ENCODE data around the gene WFDC11. TPM values are rescaled to one million over a fixed set of nuclear protein-coding genes. Genes with fewer than 3 reads are reported as not detected.
"Not testable (repeated sequence)": the region's sequence is repeated elsewhere in the genome, so short reads cannot be mapped to it uniquely, and the experiment has no call there.

Gene WFDC11
- total RNA-seq, 1 donor from 2014 or later = not detected

GRCh38 chr20:45646875-45647274, 23.2 kb downstream of the WFDC11 start:
- no peak for DNase-seq
- Mint-ChIP-seq H3K4me3 (no peak overlapping the region), H3K27ac (no peak overlapping the region), H3K36me3 (ENCODE audit: low read depth) (no peaks in the 10 kb centered on the region), H3K27me3 (peaks cover 6% of the 10 kb centered on the region), H3K9me3 (no peaks in the 10 kb centered on the region), H3K4me1 (no peaks in the 10 kb centered on the region)
- intact Hi-C loops (cut with micrococcal nuclease) = no loop called here

GRCh38 chr20:45645869-45646268, 24.2 kb downstream of the WFDC11 start:
- H3K9me3 Mint-ChIP-seq; H3K27ac Mint-ChIP-seq; DNase-seq; H3K4me3 Mint-ChIP-seq; H3K4me1 Mint-ChIP-seq; H3K36me3 Mint-ChIP-seq (ENCODE audit: low read depth); intact Hi-C loops (cut with micrococcal nuclease); H3K27me3 Mint-ChIP-seq: not testable (repeated sequence)

- H3K4me1 Mint-ChIP-seq; H3K27me3 Mint-ChIP-seq; intact Hi-C loops (cut with micrococcal nuclease); H3K36me3 Mint-ChIP-seq (ENCODE audit: low read depth); H3K27ac Mint-ChIP-seq; DNase-seq; H3K4me3 Mint-ChIP-seq; H3K9me3 Mint-ChIP-seq: not testable (repeated sequence)
Observed at GRCh38 chr20:45641076-45641475, 29.0 kb downstream of the WFDC11 start.

- no peaks in the 10 kb centered on the region for H3K4me1 Mint-ChIP-seq
- H3K9me3 Mint-ChIP-seq = no peaks in the 10 kb centered on the region
- no peak for DNase-seq
- peaks cover 8% of the 10 kb centered on the region for H3K27me3 Mint-ChIP-seq
- no peak overlapping the region for H3K27ac Mint-ChIP-seq
- intact Hi-C loops (cut with micrococcal nuclease) = no loop called here
- no peaks in the 10 kb centered on the region for H3K36me3 Mint-ChIP-seq (ENCODE audit: low read depth)
- H3K4me3 Mint-ChIP-seq = no peak overlapping the region
Observed at GRCh38 chr20:45639687-45640086, 30.4 kb downstream of the WFDC11 start.

GRCh38 chr20:45636513-45636912, 33.5 kb downstream of the WFDC11 start:
- DNase-seq = peak; percentile 10
- H3K27me3 Mint-ChIP-seq = peaks cover 6% of the 10 kb centered on the region
- H3K27ac Mint-ChIP-seq = no peak overlapping the region
- H3K4me3 Mint-ChIP-seq = no peak overlapping the region
- H3K9me3 Mint-ChIP-seq = no peaks in the 10 kb centered on the region
- no peaks in the 10 kb centered on the region for H3K4me1 Mint-ChIP-seq
- H3K36me3 Mint-ChIP-seq (ENCODE audit: low read depth) = no peaks in the 10 kb centered on the region
- intact Hi-C loops (cut with micrococcal nuclease) = no loop called here

- H3K4me1 Mint-ChIP-seq = peaks cover 4% of the 10 kb centered on the region
- peaks cover 12% of the 10 kb centered on the region for H3K27me3 Mint-ChIP-seq
- DNase-seq = no peak
- intact Hi-C loops (cut with micrococcal nuclease) = no loop called here
- H3K9me3 Mint-ChIP-seq = no peaks in the 10 kb centered on the region
- no peaks in the 10 kb centered on the region for H3K36me3 Mint-ChIP-seq (ENCODE audit: low read depth)
- no peak within 1 kb of the TSS for H3K4me3 Mint-ChIP-seq
- H3K27ac Mint-ChIP-seq = no peak within 1 kb of the TSS
Observed at GRCh38 chr20:45631184-45631583, 38.9 kb downstream of the WFDC11 start, which contains the start of gene WFDC9. Gene WFDC9, minus strand, starts transcription at chr20:45631284. Its CDS starts 21,103 bp downstream, at chr20:45610181.

GRCh38 chr20:45630371-45630770, 39.7 kb downstream of the WFDC11 start:
- Mint-ChIP-seq H3K9me3 (no peaks in the 10 kb centered on the region), H3K27me3 (peaks cover 13% of the 10 kb centered on the region), H3K27ac (no peak overlapping the region), H3K4me1 (peaks cover 4% of the 10 kb centered on the region), H3K4me3 (no peak overlapping the region), H3K36me3 (ENCODE audit: low read depth) (no peaks in the 10 kb centered on the region)
- DNase-seq = peak; percentile 14
- intact Hi-C loops (cut with micrococcal nuclease) = no loop called here

- Mint-ChIP-seq H3K4me1 (peaks cover 4% of the 10 kb centered on the region), H3K36me3 (ENCODE audit: low read depth) (no peaks in the 10 kb centered on the region), H3K27me3 (peaks cover 17% of the 10 kb centered on the region), H3K27ac (no peak within 1 kb of the TSS), H3K4me3 (no peak within 1 kb of the TSS), H3K9me3 (no peaks in the 10 kb centered on the region)
- peak; percentile 69 for DNase-seq
- intact Hi-C loops (cut with micrococcal nuclease) = no loop called here
Observed at GRCh38 chr20:45629496-45630100, 40.4 kb downstream of the WFDC11 start, which contains the start of gene WFDC10A. Gene WFDC10A, plus strand, starts transcription at chr20:45629739. Its CDS starts 75 bp downstream, at chr20:45629814.

- no peaks in the 10 kb centered on the region for H3K9me3 Mint-ChIP-seq
- peaks cover 17% of the 10 kb centered on the region for H3K27me3 Mint-ChIP-seq
- intact Hi-C loops (cut with micrococcal nuclease) = no loop called here
- no peak overlapping the region for H3K4me3 Mint-ChIP-seq
- H3K27ac Mint-ChIP-seq = no peak overlapping the region
- peaks cover 4% of the 10 kb centered on the region for H3K4me1 Mint-ChIP-seq
- H3K36me3 Mint-ChIP-seq (ENCODE audit: low read depth) = no peaks in the 10 kb centered on the region
- DNase-seq = peak; percentile 17
Observed at GRCh38 chr20:45626540-45626939, 43.5 kb downstream of the WFDC11 start.

- no peak overlapping the region for H3K27ac Mint-ChIP-seq
- no peaks in the 10 kb centered on the region for H3K4me1 Mint-ChIP-seq
- intact Hi-C loops (cut with micrococcal nuclease) = no loop called here
- H3K27me3 Mint-ChIP-seq = peaks cover 13% of the 10 kb centered on the region
- H3K4me3 Mint-ChIP-seq = no peak overlapping the region
- peak; percentile 29 for DNase-seq
- H3K36me3 Mint-ChIP-seq (ENCODE audit: low read depth) = no peaks in the 10 kb centered on the region
- H3K9me3 Mint-ChIP-seq = no peaks in the 10 kb centered on the region
Observed at GRCh38 chr20:45621593-45621992, 48.4 kb downstream of the WFDC11 start.

GRCh38 chr20:45617591-45617990, 52.4 kb downstream of the WFDC11 start:
- no peaks in the 10 kb centered on the region for H3K4me1 Mint-ChIP-seq
- no peaks in the 10 kb centered on the region for H3K9me3 Mint-ChIP-seq
- peak; percentile 25 for DNase-seq
- no peaks in the 10 kb centered on the region for H3K36me3 Mint-ChIP-seq (ENCODE audit: low read depth)
- intact Hi-C loops (cut with micrococcal nuclease) = no loop called here
- peaks cover 9% of the 10 kb centered on the region for H3K27me3 Mint-ChIP-seq
- no peak overlapping the region for H3K27ac Mint-ChIP-seq
- H3K4me3 Mint-ChIP-seq = no peak overlapping the region

- Mint-ChIP-seq H3K27me3 (peaks cover 5% of the 10 kb centered on the region), H3K4me3 (no peak overlapping the region), H3K4me1 (peaks cover 16% of the 10 kb centered on the region), H3K27ac (no peak overlapping the region), H3K36me3 (ENCODE audit: low read depth) (peaks cover 7% of the 10 kb centered on the region), H3K9me3 (peaks cover 21% of the 10 kb centered on the region)
- DNase-seq = no peak
- intact Hi-C loops (cut with micrococcal nuclease) = loop anchor here (5.0 kb wide), 1 partner anchor 475 kb away; the partner anchor contains the start of gene NCOA5
Observed at GRCh38 chr20:45612314-45612713, 57.7 kb downstream of the WFDC11 start.

- intact Hi-C loops (cut with micrococcal nuclease) = loop anchor here (1.0 to 5.0 kb wide), 2 partner anchors 141 to 476 kb away; partner anchors contain the start of gene NCOA5
- no peak overlapping the region for H3K4me3 Mint-ChIP-seq
- peaks cover 24% of the 10 kb centered on the region for H3K9me3 Mint-ChIP-seq
- peak; percentile 54 for DNase-seq
- peaks cover 9% of the 10 kb centered on the region for H3K36me3 Mint-ChIP-seq (ENCODE audit: low read depth)
- peaks cover 16% of the 10 kb centered on the region for H3K4me1 Mint-ChIP-seq
- H3K27me3 Mint-ChIP-seq = peaks cover 5% of the 10 kb centered on the region
- H3K27ac Mint-ChIP-seq = peak overlapping the region; percentile 3
Observed at GRCh38 chr20:45611054-45611453, 59.0 kb downstream of the WFDC11 start.

- Mint-ChIP-seq H3K27ac (no peak overlapping the region), H3K36me3 (ENCODE audit: low read depth) (peaks cover 9% of the 10 kb centered on the region)
Observed at GRCh38 chr20:45607810-45608209, 62.2 kb downstream of the WFDC11 start.

More at GRCh38 chr20:45607810-45608209, 62.2 kb downstream of the WFDC11 start:
- H3K9me3 Mint-ChIP-seq = peaks cover 31% of the 10 kb centered on the region
- H3K4me1 Mint-ChIP-seq = peaks cover 16% of the 10 kb centered on the region
- DNase-seq = peak; percentile 26
- peaks cover 5% of the 10 kb centered on the region for H3K27me3 Mint-ChIP-seq
- no peak overlapping the region for H3K4me3 Mint-ChIP-seq
- intact Hi-C loops (cut with micrococcal nuclease) = no loop called here

All from activated CD4-positive, alpha-beta T cell treated with anti-CD3 and anti-CD28 coated beads, Interleukin-2, amount 10 ng/mL, durations not matched to agents 24 days and 14 days (primary cell).